Activated naive CD4-positive, alpha-beta T cell (primary cell): ENCODE measurements around the gene TNC.
A peak's percentile ranks its signal among the peaks of the same experiment; 100 is the strongest.

Experiments used
- DNase-seq, 4 experiments: peaks; one replicate each; lab custom pipeline; 2025; lab: John Stamatoyannopoulos, UW

TNC gene

DNA sequence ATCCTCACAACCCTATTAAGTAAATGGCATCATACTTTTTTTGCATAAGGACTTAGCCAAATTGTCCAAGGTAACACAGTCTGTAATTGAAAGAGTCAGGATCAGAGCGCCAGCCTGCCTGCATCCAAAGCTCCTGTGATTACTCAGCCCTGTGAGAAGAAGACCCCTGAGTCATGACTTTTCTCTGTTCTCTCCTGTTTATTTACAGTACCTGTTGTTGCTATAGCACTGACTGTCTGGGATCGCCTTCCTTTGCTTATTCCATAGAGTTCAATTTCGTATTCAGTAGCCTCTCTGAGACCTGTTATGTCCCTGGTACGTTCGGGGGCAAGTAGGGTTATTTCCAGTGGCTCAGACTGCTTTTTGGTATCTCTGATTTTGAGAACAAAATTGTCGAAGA, 71.8 kb downstream of the TNC start:
- no peak for DNase-seq

DNA sequence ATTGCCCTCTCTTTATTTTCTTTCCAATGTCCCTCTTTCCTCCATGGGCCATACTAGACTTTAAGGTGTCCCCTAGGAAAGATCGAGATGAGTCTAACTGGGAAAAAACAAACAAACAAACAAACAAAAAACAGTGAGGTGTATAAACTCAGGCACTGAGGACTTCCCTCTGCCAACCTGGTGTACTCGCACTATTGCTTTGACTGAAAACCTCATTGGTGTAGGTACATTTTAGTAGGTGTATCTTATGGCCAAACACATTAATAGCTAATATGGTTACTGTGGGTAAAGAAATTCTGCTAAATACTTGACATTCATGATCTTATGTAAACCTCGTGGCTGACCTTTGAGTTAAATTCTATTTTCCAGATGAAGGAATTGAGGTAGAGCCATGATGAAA, 74.3 kb downstream of the TNC start:
- no peak for DNase-seq

DNA sequence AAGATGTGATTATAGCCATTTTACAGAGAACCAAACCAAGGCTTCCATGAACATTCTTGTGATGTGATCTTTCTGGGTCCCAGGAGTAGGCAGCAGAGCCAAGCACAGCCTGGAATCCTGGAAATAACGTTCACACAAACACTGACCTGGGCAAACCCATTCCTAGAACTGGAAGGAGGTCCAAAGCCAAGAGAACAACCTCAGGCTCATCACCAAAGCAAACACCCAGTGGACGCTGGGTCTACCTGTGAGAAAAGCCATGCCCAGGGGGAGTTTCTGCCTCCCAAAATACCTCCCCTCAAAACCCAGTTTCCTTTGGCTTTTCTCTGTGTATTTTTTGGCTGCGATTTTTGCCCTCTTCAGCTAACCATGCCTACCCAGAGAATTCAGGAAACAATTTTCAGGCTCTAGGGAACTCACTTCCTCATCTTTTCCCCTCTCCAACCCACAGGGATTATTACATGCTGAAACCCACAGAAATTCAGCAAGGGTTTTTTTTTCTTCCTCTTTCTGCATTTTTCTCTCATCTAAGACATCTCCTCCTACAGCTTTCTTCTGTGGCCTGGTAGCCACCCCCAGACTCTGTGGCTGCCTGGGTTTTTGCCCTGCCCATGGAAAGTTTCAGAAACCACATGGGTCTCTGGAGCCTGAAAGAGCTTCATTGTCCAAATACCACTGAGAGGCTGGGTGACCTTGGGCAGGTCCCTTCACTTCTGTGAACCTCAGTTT, 75.0 kb downstream of the TNC start:
- DNase-seq = no peak

DNA sequence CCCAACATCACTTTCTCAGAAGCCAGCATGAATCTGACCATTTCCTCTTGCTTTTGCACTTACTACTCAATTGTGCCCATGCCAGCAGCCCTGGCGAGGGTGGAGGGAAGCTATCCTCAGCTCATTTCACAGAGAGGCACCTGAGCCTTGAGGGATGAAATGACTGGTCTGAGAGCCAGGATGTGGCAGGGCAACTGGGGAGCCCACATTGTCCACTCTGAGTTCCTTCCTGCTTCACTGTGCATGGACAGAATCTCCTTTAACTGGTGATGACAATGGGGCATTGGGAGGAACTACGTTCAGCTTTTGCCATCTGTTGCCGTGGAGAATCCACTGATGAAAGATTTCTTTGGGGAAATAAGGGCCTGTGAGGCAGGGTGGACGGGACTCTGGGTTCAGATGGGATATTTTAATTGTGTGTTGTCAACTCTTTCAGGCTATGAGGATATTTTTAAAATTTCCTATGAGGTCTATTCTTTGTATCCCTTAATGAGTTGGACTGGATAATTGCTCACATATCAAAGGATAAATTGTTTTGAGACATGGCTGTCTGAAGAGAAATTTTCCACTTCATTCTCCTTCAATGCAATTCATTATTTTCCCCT, 78.3 kb downstream of the TNC start:
- no peak for DNase-seq

DNA sequence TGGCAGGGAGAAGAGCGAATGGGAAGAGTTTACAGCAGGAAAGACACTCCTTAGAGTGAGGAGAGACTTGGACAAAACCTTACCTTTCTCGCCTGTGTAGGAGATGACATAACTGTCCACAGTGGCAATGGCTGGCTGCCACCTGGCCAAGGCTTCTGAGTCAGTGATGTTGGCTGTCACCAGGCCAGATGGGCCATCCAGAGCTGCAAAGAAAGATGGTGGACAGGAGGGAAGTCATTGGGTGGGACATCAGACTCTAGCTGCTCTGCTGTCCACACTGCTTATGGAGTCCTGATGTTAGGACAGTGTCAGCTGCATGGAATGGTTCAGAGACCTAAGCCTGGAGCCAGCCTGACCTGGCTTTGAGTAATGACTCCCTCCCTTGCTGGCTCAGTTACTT, 79.8 kb downstream of the TNC start:
- no peak for DNase-seq

DNA sequence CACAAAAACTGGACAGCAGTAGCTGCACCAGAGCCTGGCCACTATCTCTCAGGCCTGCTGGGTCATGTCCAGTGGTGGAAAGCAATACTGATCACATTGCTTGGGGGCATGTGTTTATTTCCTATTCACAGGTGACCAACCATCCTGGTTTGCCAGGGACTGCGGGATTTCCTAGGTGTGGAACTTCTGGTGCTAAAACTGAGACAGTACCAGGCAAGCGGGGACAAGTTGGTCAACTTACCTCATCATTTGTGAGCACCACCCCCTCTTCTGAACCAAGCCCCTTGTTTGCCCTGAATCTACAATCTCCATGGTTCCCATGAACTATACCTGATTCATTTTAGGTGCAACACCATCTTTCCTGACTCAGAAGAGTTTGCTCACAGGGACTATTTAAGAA, 81.3 kb downstream of the TNC start:
- DNase-seq = no peak

DNA sequence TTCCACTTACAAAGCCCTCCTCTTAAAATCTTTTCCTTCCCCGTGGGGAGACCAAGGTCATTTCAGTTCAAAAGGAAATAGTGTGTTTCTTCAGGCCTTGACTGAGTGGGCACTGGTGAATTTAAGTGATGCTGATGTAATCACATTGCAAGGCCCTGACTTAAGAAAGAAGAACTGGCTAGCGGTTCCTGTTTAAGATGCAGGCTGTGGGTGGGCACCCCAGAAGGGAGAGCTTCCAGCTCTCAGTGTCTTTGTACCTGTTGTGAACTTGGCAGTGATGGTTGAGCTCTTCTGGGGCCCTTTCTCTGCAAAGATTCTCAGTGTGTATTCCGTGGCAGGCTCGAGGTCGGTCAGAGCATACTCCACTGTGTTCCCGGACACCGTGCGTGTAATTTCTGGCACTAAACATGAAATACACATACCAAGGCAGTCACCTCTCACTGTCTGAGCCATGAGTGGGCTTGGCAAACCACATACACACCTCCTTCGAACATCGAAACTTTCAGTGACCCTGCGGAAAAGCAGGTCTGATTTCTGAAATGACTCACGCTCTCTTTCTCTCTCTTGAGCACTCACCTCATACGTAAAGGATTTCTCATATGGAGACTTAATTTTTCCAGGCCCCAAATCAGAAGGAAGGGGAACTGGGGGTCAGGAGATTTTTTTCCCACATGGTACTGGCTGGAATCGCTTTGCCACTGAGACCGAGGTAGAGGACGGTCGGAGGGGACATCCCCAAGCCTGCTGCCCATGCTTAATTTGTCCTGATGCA, 81.9 kb downstream of the TNC start:
- no peak for DNase-seq

DNA sequence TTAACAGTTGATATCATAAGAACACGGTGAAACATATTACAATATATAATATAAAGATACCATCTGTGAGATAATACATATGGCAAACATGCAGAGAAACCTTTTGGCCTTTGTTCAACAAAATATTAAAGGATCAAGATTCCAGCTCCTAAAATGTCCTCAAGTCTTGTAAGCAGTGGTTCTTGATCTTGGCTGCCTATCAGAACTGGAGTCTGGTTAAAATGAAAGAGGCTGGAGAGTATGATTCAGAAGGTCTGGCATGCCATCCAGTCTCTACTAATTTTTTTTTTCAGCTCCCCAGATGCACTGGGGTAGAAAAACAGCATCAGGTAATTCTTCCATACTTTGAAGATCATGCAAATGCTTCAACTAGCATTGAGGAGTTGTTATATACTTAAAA, 83.2 kb downstream of the TNC start:
- no peak for DNase-seq

DNA sequence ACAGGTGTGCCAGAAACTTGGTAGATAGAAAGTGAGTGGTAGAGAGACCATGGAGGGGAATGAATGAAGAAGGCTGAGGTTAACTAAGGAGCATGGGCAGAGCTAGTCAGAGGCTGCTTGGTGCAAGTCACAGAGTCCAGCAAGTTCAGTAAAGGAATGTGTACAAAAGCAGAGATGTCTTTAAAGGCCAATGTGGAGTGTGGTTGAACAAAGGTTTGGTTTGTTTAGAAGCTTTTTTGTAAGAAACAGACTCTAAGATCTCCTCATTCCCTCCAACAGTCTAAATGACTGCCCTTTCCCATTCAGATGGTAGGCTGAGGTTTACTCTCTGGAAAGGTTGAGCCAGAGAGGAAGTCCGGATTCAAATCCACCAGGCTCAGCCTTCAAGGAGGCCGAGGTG, 84.2 kb downstream of the TNC start:
- no peak for DNase-seq

DNA sequence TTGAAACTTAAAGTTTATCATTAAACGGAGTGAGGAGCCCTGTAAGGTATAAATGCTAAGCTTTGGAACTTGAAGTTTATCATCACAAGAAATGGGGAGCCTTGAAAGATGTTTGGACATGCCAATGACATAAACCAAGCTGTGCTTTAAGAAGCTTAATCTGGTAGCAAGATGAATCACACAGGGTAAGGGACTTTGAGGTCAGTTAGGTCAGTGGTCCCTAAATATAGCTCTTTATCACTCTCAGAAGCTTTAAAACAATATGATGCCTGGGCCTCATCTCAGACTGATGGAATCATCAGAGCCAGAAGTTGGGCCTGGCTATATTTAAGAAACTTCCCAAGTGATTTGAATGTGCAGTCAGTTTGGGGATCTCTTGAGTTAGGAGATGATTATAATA, 85.7 kb downstream of the TNC start:
- DNase-seq = no peak

DNA sequence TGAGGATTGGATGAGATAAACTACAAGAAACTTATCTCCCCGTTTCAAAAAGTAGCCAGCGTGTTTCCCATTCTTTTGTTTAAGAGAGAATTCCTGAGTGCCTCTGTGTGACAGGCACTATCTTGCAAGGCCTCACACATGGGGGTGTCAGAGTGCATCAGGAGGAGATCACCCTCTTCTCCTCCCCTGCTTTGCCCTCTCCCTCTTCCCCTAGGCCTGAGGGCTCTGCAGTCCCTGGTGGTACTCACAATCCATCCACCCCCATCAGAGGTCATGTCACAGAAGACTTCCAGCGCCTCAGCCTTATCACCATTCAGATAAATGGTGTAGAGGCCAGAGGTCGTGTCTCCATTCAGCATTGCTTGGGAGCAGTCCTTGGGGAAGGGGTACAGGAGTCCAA, 88.0 kb downstream of the TNC start:
- no peak for DNase-seq

DNA sequence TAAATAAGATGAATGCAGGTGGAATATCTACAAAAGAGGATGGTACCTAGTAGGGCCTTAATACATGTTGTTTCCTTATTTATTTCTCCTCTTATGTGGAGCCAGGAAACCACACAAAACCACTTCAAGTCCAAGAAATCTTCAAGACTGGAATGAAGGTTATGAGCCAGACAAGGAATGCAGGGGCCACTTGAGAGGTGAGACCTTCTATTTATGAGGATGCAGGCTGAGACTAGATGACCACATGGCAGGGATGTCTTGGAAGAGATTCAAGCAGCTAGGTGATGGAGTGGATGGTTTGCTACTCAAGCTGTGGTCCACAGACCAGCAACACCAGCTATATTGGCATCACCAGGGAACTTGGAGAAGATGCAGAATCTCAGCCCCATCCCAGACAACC, 92.2 kb downstream of the TNC start:
- no peak for DNase-seq

DNA sequence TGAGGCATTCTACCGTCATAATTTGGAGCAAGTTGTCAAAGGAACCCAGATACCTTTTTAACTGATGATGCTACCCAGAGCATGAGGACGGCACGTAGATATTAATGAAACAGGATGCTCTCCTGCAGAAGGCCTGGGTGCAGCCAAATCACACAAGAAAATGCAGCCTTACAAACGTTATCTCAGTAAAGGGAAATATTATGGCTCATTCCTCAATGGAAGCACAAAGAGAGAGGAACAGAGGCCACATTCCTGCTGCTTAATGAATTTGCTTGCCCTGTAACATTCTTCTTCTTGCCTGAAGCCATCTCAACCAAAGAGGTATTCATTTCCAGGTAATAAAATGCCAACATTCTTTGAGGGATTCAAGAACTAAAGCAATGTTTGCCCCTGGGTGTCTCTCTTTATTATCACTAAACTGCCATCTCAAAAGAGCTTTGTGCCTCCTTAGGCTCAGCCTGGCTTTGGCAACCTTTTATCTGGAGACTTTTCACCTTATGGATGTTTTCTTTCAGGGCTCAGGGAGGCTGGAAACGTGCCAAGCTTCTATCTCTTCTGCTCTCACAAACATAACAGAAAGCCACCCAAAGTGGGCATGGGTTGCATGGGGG, 92.9 kb downstream of the TNC start:
- no peak for DNase-seq

DNA sequence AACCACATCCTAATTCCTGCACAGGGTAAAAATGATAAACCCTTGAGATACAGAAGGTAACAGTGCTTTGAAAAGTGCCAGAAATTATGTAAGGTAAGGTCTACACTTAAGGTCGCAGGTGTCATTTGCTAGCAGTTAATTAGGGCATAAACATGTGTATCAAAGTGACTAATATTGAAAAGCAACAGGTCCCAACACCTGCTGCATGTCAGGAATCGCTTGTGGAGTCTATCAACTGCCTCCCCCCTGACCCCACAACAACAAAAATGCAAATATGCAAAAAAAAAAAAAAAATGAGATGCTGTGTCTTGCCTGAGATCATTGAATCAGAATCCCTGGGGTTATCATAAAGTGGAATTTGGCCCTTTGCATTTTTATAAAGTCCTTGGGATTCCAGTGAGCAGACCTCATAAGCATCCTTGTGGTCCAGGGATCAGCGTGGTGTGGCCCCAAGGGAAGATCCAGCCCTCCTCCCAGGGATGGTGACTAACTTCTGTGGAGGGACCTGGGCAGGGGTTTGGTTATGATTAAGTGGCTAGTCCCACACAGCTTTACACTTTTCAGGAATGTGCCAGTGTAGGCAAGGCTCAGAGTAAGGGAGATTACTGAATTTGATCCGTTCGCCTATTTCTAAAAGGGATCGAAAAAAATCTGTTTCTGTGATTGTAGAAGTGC, 95.1 kb downstream of the TNC start:
- no peak for DNase-seq

DNA sequence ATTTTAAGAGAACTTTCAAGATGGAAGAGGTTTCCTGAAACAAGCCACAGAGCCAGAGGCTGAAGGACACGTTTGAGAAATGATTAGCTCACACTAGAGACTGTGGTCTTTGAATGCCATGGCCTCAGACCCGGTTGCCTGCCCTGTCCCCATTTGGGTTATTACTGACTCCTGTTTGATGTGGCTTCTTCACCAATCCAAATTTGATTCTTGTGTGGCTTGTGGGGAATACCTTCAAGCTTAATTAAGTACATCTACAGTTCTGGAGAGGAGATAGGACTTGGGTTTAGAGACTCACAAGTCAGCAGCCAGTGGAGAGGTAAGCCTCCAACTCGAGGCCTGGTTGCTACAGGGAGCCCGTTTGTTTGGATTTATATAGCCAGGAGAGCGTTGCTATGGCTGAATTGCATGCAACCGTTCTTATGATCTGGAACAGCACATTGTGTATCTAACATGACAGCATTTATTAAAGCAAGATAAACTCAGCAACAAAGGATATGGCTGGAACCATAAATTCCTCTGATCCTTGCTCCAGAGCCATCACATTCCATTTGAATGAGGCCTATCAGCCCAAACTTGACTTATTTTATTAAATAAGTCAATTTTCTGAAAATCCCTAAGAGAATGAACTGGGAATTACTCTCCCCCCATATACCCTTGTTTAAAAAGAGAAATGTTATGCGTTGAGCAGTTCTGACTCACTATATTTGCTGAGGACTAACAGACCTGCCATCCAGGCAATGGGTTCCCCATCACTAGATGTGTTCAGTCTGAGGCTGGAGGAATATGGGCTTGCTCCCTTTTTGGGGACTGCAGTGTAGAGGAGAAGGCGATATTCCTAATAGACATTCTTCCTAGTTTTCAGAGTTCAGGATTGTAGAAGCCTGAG, 99.2 kb downstream of the TNC start:
- DNase-seq = no peak

DNA sequence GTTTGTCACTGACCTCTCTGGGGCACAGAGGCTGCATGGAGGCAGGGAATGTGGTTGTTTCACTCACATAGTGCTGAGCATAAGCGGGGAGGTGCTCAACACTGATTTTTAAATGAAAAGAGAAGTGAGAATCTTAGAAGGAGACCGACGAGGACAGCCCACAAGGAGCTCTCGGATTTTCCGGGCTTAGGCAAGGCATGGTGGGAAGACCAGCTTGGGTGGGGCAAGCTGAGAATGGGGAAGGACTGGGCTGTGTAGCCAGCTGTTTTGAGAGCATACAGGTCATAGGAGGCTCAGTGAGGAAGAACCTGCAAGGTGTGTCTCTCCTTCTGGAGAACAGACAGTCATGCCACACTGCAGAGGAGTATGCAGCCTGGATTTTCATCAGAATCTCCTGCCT, 101.6 kb downstream of the TNC start:
- DNase-seq = no peak

DNA sequence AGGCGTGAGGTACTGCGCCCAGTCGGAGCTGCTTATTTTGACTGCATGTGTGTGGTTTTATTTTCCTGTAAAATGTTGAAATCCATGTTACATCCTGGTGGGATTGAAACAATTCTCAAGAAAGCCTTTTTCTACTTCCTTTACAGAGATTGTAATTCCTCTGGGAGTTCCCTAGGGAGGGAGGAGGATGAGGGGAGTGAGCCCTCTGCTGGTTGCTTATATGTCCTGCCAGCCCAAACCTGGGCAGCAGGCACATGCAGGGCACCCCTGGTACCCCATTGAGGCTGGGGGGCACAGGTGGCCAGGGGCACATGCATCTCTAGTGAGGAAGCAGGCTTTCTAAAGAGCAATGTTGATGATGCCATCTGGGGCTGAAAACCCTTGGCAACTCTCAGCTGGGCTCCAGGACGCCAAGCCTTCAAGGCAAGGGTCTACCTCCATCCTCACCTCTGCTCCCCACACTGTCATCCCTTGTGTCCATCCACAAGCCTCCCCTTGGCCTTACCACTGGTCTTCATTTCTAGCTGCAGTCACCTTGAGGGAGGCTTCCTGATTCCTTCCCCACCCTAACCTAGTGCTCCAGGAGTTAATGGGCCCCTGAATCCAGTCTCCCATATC, 102.8 kb downstream of the TNC start:
- no peak for DNase-seq

DNA sequence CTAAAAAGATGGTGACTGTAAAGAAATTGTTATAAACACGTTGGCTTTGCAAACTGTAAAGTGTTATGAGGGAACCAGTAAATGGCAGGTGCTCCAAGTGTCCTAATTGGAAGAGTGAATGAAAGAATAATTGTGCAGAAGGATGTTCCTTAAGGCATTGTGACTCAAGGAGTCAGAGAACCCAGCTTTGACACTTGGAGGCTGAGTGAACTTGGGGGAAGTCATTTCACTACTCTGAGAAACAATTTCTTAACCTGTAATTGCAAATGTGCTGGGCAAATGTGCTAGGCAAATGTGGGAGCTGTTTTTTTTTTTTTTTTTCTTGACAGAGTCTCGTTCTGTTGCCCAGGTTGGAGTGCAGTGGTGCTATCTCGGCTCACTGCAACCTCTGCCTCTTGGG, 103.5 kb downstream of the TNC start:
- DNase-seq = no peak

DNA sequence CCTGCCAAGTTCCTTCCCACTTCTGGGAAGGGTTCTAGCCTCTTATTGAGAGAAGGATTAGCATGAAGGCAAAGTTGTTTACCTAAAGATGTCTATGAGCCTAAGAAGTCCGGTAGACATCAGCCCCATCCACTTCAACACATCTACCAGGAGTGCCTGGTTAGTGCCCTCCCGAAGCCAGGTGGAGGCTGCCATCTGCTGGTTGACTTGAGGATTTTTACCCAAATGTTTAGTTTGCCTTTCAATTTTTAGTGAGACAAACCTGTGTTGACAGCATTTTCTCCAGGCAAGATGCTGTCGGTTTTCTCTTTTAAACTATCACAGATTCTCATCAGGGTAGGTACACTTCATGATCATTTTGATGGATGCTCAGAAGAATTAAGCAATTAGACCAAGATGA, 104.0 kb downstream of the TNC start:
- peak; percentile 34 to 62 (median 48) for DNase-seq

DNA sequence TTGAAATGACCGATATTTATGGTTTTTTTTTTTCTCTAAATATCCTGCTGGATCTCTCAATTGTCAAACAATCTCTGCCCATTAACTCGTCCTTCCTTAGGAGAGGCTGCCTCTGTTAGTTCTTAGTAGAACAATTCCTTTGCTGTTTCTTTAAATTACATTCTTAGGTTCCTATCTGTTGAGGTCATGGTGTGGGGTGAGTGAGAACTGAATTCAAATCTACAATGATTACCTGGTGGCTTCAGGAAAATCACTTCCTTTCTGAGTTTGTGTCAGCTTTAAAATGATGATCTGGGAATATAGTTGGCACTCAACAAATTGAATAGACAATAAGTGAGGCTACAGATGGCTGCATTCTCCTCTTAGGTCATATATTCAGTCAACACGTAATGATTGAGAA, 105.5 kb downstream of the TNC start:
- DNase-seq = no peak

DNA sequence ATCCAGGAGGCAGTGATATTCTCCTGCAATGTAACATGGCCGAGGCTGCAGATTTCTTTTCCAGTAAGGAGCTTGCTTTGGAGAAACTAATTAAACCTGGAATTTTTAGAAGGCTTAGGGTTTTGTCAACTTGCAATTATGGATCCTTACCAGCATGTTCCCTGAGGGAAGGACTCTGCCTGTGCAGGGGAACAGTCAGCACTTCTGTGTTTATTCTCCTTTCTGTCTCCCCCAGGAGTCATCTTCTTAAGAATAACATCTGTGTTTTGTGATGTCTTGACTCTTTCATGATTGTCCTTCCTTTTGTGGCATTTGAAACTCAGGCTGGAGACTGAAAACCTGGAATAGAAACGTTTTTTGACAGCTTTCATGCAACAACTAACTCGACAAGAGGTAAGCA, 107.1 kb downstream of the TNC start:
- DNase-seq = no peak
